Measurements from ENCODE around the gene DNAJB8. TPM values are rescaled to one million over a fixed set of nuclear protein-coding genes. Genes with fewer than 3 reads are reported as not detected.

The DNAJB8 gene
- total RNA-seq, 1 experiment from 2014 or later, result not detected

DNA sequence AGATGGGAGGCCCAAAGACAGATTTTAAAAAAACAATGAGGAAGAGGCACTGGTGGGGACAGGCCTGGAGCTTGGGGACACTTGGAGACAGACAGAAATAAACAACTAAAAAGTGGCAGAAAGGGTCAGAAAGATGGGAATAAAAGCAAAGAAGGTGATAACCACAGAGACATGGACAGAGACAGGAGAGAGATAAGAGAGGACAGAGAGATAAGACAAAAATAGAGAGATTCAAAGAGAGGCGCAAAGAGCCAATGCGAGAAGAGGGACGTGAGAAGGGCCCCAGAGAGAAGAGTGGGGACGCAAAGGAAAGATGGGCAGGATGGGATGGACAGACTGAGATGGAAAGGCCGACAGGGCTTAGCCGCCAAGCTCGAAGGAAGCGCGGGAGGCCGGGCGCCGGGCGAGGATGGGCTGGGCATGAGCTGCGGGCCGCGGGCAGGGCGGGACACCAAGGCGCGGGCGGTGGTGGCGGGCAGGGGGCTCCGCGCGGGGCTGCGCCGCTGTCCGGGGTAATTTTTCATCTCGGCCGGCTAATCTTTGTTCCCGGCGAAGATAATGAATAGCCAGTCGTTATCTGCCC lies 29.4 kb upstream of the DNAJB8 start:
- no peak for DNase-seq (ENCODE audit: low spot score)
- in situ Hi-C loops (cut with HindIII; ENCODE audit: low sequenced_read_pairs), result no loop called here

DNA sequence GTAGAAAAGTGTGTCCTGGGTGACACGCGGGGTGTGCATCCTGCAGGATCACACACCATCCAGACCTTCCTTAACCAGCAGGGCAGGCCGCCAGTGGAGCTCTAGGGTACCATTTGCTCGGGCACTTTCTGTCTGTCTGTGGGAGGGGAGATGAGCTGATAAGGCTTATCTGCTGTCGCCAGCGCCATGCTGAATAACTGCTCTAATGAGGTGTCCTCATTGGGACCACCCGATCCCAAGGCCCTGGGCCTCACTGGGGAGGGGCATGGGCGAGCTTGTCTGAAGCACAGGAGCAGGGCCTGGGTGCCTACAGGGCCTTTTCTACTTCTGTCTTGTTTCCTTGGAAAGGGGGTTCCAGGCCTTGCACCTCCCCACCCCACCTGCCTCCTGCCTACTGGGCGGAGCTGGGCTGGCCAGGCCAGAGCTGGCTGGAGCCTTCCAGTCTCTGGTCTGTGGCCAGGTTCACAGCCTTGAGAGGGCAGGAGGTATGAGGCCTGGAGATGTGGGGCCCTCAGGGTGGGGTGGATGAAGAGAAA lies 28.8 kb upstream of the DNAJB8 start:
- in situ Hi-C loops (cut with HindIII; ENCODE audit: low sequenced_read_pairs), result no loop called here
- DNase-seq (ENCODE audit: low spot score), result no peak

DNA sequence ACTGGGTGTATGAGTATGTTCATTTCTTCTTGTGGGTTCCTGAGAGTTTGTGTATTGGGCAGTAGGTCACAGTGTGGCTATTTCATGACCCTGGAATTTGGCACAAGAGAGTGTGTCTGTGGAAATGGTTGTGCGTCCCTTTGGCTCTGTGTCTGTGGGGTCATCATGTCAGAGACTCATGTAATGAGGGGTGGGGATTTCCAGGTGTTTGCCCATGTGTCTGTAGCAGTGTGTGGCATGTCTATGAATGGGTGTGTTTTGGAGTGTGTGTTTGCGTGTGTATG lies 27.6 kb upstream of the DNAJB8 start:
- in situ Hi-C loops (cut with HindIII; ENCODE audit: low sequenced_read_pairs), result no loop called here
- no peak for DNase-seq (ENCODE audit: low spot score)

- no peak for DNase-seq (ENCODE audit: low spot score)
- in situ Hi-C loops (cut with HindIII; ENCODE audit: low sequenced_read_pairs), result no loop called here
These were observed 27.1 kb upstream of the DNAJB8 start for GRCh38 chr3:128493570-128494366.

DNA sequence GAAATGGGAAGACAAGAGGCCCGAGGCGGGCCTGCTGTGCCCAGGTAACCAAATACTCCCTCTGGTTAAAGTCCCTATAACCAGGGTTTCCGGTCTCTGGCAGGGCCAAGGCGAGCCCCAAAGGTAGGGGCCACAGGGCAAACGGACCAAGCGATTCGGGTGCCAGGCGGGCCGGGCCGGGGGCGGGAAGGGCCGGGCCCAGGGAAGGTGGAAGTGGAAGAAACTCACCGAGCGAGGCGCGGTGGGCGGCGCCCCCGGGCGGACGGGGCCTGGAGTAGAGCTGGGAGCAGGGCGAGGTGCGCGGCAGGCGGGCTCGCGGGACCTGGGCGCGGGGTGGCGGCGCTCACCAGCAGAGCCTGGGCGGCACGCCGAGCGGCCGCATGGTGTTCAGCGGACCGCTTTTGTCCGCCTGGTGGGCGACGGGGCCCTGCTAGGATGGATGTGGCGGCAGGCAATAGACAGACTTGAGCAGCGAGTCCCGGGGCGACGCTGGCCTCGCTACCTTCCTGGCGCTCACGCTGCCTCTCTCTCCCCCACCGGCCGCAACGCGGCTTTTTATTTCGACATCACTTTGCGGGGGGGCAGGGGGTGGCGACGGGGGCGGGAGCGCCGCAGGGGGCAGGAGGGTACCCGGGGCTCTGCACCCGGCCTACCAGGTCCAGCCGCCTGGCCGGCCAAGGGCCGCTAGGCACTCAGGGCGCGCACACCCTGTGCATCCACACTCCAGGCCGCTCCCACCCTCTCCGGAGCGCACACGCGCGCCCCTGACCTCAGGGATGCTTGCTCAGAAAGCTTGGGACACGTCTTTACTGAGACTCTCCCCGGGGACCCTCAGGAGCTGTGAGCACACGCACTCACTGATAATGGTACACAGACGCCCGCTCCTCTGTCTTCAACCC lies 26.2 kb upstream of the DNAJB8 start, which contains the start of gene GATA2:
GATA2 (minus strand) TSS at position 531 of the 899 bp plus-strand sequence. CDS start 6,170 bp downstream, outside the sequence.
- in situ Hi-C loops (cut with HindIII; ENCODE audit: low sequenced_read_pairs), result no loop called here

DNA sequence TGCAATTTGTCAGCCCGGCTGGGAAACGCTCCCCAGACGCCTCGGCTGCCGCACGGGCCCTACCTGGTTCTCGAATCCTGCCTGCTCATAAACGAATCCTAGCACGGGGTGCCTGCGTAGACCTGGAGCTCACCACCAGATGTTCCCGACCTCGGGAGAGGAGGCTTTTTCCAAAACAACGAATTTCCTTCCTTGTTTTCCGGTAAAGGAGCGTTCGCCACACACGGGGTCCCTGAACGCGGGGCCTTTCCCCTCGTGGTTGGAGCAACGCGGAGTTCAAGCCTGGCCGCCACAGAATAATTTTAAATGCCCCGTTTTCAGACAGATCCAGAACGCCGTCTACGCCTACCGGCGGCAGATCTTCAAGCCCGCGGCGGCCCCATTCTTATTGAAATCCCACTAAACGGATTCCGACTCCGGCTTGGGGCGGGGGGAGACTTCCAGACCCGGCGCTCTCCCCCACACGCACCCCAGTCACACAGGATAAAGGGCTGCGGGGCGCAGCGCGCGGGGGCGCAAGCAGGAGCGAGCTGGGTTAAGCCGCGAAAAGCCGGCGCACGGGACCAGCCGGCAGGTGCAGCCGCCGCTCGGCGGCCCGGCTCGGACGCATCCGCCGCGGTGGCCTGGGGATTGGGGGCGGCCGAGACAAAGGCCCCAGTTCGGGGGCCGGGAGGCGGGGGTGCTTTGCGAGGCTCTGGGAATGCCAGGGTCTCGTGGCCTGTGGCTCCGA lies 25.4 kb upstream of the DNAJB8 start:
- no peak for DNase-seq (ENCODE audit: low spot score)
- in situ Hi-C loops (cut with HindIII; ENCODE audit: low sequenced_read_pairs), result no loop called here

More for the DNA sequence above, 26.2 kb upstream of the DNAJB8 start, which contains the start of gene GATA2:
- no peak for DNase-seq (ENCODE audit: low spot score)

DNA sequence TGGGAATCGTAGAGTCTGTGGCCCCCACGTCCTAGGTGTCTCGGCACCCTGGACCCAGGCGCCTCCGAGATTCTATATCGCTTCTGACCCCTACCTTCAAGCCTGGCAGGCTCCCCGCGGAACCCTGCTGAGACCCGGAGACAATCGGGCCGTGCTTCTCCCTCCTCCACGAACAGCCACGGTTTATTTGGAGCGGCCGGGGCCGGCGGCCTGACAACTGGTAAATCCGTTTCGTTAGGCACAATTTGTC lies 24.9 kb upstream of the DNAJB8 start:
- in situ Hi-C loops (cut with HindIII; ENCODE audit: low sequenced_read_pairs), result no loop called here
- no peak for DNase-seq (ENCODE audit: low spot score)

DNA sequence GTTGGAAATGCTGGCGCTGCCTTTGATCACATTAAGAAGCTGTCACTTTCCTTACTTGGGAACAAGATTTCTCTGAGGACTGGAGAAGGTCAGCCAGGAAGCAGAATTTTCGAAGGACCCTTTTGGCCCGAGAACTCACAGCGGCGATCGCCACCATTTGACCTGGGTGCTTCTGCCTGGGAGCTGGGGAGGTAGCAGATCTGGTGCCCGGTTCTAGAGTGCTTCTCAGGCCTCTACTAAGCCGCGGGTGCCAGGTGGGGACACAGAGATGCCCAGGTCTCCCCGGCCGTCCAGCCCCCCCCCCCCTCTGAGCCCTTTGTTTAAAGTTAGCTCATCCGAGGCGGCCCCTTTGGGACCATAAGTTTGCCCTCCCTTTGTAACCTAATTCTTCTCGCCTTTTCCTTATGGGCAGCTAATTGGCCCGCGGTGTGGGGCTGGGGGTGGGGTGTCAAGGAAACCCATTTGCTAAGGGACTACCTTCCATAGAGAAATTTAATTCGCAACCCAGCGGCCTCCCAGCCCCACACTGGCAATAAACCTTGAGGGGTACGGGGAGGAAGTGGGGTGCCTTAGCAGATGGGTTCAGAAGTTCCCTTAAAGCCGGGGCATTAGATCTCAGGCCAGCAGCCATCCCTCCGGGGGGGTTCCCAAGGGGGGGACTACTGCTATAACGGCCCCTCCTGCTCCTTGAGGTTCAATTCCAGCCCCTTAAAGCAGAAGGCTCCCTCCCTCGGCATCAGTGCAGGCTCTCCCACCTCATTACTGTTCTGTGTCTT lies 24.4 kb upstream of the DNAJB8 start:
- no peak for DNase-seq (ENCODE audit: low spot score)

GRCh38 chr3:128490650-128490914 lies 23.9 kb upstream of the DNAJB8 start:
- in situ Hi-C loops (cut with HindIII; ENCODE audit: low sequenced_read_pairs), result no loop called here

More for the DNA sequence above, 24.4 kb upstream of the DNAJB8 start:
- in situ Hi-C loops (cut with HindIII; ENCODE audit: low sequenced_read_pairs), result no loop called here

DNA sequence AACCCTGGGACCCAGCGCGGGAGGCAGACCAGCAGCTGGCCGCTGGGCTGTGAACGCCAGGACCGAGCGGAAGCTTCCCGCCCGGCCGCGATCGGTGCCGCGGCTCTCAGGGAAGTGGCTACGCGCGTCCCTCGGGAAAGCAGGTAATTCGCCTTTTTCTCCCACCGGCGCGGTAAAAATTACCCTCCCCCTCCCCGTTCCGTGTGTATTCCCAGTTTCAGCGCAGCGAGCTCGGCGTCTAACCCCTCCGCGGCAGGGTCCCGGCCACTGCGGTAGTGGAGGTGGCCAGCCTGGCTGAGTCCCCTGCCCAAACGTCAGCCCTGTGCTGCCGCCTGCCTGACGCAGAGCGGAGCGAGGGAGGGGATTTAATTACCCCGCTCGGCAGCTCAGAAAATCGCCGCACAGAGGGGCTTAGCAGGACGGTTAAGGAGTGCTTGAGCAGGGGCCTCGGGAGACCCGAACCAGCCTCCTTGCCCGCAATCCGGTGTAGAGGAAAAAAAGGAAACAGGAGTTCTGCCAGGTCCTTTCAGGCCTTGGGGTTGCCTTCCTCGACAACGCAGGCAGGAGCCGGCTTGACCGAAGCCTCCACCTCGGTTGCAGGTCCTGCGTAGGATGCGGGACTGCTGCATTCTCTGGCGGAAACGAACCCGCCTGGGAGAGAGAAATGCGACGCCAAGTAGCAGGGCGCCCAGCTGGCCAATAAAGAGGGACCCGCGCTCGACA lies 23.4 kb upstream of the DNAJB8 start:
- in situ Hi-C loops (cut with HindIII; ENCODE audit: low sequenced_read_pairs), result no loop called here
- no peak for DNase-seq (ENCODE audit: low spot score)

More at GRCh38 chr3:128490650-128490914, 23.9 kb upstream of the DNAJB8 start:
- DNase-seq (ENCODE audit: low spot score), result no peak

DNA sequence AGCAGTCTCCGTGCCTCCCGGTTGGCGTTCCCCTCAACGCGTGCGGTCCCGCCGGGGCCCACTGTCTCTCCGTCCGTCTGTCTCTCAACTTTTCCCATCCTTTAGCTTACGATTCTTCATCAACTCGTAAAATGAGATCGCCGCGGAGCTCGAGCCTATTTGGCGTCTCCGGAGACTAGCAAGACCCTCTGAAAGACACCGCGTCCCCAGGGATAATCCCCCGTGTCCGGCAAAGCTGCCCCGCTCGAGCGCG lies 22.9 kb upstream of the DNAJB8 start:
- in situ Hi-C loops (cut with HindIII; ENCODE audit: low sequenced_read_pairs), result no loop called here
- DNase-seq (ENCODE audit: low spot score), result no peak

GRCh38 chr3:128488991-128489673 lies 22.4 kb upstream of the DNAJB8 start:
- in situ Hi-C loops (cut with HindIII; ENCODE audit: low sequenced_read_pairs), result no loop called here
- no peak for DNase-seq (ENCODE audit: low spot score)

DNA sequence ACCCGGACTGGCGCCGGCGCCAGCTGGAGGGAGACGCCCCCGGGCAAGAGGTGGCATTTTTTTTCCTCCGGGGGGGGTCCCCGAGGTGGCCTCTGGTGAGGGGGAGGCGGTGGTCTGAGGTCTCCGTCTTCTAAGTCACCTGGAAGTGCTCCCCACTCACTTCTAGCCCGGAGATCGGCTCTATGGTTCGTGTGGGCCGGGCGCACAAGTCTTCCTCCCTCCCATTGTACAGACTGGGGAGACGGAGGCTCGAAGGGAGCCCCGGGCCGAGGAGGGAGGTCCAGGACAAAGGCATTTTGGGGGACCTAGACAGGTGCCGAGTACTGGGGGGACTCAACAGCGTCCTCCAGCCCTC lies 21.9 kb upstream of the DNAJB8 start:
- in situ Hi-C loops (cut with HindIII; ENCODE audit: low sequenced_read_pairs), result no loop called here

DNA sequence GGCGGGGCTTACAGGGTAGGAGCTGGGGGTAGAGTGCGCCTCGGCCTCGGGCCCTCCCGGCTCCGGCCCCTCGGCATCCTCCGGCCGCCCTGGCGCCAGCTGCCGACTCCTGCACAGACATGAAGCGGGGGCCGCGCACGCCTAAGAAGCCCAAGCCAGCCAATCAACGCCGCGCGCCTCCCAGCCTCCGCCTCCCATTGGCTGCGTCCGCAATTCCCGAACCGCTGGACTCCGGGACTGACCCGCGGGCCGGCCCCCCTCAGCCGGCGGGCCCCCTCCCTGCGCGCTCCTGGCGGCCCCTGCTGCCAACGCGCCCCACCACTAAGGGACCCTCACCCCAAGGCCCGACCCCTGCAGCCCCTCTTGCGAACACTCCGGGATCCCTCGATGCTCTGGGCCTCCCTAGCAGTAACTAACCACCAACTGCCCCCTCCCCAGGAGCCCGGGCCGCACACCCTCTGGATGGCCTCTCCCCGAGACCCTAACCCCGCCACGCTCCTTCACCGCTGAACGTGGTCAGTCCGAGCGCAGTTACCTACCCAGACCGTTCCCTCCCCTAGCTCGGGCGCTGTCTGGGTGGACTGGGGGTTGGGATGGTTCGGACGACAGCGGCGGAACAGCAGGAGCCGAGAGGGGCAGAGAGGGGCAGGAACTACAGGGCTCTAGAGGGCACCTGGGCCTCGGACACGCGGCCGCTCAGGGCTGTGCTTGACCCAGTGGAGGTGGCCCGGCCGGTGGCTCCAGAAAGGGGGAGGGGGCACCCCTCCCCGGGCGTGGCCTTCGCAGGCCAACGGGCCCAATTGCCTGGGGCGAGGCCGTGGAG lies 21.3 kb upstream of the DNAJB8 start:
- in situ Hi-C loops (cut with HindIII; ENCODE audit: low sequenced_read_pairs), result no loop called here
- DNase-seq (ENCODE audit: low spot score), result peak; percentile 59

More for the DNA sequence above, 21.9 kb upstream of the DNAJB8 start:
- no peak for DNase-seq (ENCODE audit: low spot score)

- in situ Hi-C loops (cut with HindIII; ENCODE audit: low sequenced_read_pairs), result no loop called here
- DNase-seq (ENCODE audit: low spot score), result no peak
These were observed 20.8 kb upstream of the DNAJB8 start for GRCh38 chr3:128487538-128487812.

DNA sequence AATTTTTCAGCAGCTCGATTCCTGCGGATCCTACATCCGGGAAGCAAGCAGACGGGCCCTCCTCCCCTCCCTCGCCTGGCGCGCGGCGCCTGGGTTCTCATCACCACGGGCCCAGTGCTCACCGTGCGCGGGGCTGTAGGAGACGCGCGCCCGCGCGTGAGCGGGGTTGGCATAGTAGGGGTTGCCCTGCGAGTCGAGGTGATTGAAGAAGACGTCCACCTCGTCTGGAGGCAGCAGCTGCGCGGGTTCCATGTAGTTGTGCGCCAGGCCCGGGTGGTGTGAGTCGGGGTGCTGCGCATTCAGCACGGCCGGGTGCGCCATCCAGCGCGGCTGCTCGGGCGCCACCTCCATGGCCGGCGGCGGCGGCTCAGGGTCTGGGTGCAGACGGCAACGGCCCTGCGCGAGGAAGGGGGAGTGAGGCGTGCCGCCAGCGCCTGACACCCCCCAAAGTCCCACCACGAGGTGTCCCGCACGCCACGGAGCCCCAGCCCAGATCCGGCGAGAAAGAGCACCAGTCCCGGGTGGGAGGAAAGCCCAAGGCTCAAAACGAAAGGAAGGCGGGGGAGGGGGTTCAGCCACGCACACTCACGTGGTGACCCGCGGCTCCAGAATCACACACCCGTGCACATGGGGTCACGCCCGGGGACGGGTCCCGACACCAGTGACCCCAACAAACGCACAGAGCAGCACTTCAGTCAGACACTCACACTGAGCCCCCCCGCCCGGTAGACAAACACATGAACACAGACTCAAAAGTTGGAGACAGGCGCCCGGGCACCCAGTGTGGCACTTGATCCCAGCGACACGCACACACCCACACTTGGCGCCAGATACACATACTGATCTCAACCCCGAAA lies 20.2 kb upstream of the DNAJB8 start:
- in situ Hi-C loops (cut with HindIII; ENCODE audit: low sequenced_read_pairs), result no loop called here
- DNase-seq (ENCODE audit: low spot score), result no peak

DNA sequence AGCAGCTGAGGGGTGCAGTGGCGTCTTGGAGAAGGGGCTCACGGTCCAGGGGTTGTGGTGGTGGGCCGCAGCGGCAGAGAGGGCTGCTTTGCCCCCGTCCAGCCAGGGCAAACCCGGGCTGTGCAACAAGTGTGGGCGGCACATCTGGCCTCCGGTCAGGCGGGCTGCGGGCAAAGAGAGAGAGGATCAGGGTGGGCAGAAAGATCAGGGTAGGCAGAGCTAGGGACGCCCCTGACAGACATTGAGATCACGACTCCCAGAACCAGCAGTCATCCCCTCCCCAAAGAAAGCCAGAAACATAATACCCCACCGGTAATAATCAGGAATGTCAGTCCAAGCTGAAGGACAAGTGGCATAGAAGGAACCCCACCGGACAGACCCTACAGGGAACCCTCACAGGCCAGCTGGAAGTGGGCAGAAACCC lies 19.5 kb upstream of the DNAJB8 start:
- in situ Hi-C loops (cut with HindIII; ENCODE audit: low sequenced_read_pairs), result no loop called here

More for the DNA sequence above, 19.5 kb upstream of the DNAJB8 start:
- no peak for DNase-seq (ENCODE audit: low spot score)
